Renal pelvis (tissue), 4 donors: ENCODE data around the gene ARHGEF25. TPM values are rescaled to one million over a fixed set of nuclear protein-coding genes. Genes with fewer than 3 reads are reported as not detected.
"Not testable (repeated sequence)": the region's sequence is repeated elsewhere in the genome, so short reads cannot be mapped to it uniquely, and the experiment has no call there.

Experiments used
- DNase-seq: peaks from one replicate; pipeline ENCODE4 v3.0.0-alpha.2; 2013
- polyA plus RNA-seq, 3 donors: library from polyadenylated mRNA; unstranded; fragments of 120-200 nt; gene quantifications; one replicate each; pipeline ENCODE4 v1.2.1, GENCODE V29; 2013; ENCODE audit not compliant: insufficient read length in 3 of 3

Gene ARHGEF25
- polyA plus RNA-seq, 3 donors: 24.9 to 33.9 (median 33.4) TPM

DNA sequence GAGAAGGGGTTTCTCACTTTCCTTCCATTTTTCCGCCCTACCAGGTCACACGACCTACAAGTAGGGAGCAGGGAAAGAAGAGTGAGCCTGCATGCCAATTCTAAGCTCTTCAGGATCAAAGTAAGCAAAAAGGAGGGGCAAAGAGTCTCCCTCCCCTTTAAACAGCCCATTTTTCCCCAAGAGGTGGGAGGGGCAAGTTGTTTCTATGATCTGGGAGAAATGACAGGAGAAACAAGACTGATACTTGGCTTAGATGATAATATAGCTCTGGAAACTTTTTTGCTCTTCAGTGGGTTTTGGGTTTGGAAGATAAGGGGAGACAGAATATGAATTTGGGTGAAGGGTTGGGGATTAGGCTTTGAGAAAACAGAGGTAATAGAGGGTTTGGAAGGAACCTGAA, 4.8 kb upstream of the ARHGEF25 start:
- DNase-seq: no peak

DNA sequence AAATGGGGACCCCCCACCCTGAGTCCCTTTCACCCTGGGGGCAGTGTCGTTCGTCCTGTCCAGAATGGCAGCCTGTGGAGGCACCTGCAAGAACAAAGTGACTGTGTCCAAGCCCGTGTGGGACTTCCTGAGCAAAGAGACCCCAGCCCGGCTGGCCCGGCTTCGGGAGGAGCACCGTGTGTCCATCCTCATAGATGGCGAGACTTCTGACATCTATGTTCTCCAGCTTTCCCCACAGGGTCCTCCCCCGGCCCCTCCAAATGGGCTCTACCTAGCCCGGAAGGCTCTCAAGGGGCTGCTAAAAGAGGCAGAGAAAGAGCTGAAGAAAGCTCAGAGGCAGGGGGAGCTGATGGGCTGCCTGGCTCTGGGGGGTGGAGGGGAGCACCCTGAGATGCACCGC, 4.4 kb upstream of the ARHGEF25 start:
- DNase-seq: no peak

DNA sequence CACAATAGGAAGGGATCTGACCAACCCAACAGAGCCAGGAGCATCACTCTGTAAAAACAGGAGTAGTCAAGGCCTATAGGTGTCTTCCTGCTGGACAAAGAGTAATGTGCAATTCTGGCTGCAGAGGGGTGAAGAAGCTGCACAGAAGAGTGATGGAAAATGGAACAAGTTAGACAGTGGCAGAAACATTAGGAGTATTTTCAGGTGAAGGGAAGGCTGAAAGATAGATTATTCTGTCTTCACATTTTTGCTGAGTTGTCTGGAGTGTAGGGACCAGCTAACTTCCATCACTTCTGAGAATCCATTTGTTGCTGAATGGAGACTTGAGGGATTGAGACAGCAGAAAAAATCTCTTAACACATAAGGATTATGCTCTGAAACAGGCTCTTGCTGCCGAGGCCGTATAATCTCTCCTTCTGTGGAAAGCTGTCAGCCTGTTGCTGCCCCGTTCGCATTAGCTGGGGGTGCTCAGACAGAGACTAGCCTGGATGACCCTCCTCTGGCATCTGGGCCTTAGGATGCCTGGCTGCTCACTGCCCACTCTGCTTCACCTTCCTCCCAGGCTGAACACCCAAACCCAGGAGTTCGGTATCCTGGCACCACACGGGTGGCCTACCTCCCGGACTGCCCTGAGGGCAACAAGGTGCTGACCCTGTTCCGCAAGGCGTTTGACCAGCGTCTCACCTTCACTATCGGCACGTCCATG, 3.1 kb upstream of the ARHGEF25 start:
- no peak for DNase-seq

DNA sequence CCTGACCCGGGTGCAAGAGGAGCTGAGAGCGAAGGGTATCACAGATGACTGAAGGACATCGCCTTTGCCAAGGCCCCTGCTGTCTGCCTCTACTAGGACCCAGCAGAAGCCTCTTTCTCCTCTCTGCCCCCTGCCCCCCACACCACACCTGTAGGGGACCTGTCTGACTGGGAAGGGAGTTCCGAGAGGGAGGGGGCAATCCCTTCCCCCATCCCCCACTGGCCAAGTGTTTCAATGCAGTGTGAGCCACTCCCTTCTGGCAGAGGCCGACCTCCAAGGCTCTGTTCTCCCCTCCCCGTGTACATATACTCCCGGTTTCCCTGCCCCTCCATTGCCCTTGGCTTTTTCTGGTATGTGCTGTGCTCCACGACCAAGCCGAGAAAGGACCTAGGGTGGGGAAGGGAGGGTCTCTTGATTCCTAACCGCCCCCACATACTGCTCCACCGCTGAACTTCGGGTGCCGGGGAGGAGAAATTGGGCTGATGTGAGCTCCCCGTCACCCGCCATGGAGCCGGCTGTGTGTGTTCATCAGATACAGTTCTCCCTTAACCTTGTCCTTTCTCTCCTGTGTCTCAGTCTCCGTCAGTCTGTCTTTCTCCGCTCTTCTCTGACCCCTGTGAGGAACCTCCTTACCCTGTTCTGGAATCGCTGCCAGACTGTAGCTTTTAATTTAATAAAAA, 2.0 kb upstream of the ARHGEF25 start:
- no peak for DNase-seq

DNA sequence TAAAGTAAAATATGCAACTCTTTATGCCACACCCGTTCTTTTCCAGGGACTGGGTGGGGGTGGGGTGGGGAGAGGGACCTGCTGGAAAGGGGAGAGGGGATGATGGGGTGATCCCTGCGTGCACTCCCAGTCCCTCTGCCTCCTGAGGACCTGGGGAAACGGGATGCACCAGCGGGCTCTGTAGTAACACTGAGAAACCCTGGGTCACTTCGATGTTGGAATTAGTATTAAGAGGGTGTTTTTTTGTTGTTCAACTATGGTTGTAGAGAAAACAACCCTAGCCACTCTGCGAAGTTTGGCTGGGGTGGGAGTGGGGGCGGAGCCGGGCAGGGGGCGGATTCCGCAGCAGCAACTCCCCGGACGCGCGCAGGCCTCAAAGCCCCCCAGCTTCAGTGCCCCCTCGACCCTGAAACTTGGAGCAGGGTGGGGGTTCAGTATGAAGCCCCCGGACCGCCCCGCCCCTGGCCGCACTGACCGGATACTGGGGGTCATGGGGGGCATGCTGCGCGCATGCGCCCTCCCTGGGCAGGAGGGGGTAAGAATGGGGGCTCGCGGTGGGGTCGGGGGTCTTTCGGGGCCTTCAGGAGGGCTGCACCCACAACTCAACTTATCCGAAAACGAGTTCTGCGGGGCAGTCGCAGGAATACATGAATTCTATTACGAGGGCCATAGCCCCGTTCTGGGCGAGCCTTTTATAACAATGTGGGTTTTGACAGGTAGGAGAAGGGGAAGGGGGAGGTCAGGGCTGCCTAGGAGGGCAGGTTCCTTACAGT, 1.3 kb upstream of the ARHGEF25 start:
- no peak for DNase-seq

DNA sequence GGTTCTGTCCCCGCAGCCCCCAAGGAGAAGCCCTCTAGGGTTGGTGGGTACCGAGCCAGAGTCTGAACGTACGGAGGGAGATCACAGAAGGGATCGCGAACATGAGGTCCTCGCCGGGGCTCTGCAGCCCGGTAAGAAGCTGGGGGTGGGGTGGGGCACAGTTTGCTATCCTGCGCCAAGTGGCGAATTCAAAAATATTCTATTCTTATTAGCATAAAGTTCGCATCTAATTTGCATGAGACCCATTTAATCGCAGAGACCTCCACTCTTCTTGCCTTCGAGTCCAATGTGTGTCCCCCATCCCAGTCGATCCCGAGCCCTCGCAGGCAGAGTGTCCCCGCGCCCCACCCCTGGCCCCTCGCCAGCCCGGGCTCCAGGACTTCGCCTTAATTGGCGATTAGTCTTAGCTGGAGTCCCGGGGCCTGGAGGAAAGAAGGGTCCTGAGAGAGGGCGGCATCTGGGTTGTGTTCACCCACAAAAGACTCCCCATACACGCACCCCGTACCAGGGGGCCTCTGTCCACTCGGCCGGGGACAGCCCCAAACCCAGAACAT, 604 bp upstream of the ARHGEF25 start:
- DNase-seq: no peak

DNA sequence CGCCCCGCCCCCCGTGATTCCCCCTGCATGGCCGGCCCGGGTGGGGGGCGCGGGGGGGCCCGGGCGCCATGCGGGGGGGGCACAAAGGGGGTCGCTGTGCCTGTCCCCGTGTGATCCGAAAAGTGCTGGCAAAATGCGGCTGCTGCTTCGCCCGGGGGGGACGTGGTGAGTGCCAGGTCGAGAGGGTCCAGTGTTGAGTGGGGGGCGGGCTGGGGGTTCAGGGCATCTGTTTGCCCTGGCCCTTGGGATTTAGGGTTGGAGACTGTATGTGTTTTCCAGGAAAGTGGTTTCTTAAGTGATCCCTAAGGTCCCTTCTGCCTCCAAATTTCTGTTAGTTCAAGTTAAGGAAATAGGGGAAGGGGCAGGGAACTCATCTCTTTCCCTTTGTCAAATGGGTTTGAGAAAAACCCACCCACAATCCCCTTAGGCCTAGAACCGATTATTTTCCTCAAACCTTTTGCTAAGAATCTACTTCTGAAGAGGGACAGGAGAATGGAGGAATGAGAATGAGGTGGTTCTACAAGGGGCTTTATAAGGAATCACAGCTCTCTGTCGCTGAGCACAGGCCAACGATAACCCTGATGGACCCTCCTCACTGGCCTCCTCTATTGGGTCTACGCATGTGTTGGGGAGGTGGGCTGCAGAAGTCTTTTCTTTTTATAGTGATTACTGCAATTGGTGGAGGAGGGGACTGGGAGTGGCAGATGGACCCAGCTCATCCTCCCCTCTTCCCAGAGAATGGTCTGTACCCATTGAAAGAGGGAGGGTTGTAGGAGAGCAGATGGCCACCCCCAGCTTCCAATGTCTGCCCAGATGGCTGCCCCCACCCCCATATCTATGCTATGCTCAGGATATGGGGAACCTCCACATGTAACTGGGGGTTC, 834 bp downstream of the ARHGEF25 start:
- no peak for DNase-seq

DNA sequence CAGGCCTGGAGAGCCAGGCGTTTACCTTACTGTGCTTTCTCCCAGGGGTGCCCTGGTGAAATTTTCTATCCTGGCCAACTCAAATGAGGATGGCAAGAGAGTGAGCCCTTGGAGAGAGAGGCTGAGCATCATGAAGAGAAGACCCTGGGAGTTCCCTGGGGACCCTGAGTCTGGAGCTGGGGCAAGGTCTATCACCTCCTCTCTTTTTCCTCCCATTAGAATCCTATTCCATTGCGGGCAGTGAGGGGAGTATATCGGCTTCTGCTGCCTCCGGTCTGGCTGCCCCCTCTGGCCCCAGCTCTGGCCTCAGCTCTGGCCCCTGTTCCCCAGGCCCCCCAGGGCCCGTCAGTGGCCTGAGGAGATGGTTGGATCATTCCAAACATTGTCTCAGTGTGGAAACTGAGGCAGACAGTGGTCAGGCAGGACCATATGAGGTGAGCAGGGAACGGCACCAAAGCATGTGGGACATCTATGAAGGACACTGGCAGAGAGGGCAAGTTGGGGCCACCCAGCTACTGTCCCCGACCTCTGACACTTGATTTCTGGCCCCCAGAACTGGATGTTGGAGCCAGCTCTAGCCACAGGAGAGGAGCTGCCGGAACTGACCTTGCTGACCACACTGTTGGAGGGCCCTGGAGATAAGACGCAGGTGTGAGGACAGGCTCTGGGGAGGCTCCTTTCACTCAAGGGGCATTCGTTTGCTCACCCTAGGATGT, 1.6 kb downstream of the ARHGEF25 start:
- no peak for DNase-seq

- no peak for DNase-seq
Observed at GRCh38 chr12:57613427-57614109, 2.3 kb downstream of the ARHGEF25 start.

DNA sequence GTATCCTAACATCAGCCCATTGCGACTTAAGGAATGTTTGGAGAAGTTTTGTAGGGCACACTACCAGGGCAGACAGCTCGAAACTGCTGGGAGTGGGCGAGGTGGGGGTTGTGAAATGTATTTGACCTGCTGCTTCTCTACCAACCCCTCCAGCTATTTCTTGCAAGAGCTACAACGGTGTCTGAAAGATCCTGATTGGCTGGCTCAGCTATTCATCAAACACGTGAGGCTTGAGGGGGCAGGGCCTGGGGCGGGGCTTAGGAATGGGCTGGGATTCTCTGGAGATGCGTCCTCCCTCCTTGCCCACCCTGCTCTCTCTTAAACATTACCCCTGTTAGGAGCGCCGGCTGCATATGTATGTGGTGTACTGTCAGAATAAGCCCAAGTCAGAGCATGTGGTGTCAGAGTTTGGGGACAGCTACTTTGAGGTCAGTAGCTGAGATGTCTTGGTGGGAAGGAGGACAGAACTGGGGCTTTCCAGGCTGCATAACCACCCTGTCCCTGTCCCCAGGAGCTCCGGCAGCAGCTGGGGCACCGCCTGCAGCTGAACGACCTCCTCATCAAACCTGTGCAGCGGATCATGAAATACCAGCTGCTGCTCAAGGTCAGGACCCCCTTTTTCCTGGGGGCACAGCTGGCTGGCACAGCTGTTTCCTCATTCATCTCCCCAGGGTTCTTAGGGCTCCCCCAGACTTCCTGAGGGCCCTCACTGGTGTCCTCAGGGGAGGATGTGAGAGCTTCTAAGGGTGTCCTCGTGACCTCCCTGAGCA, 3.1 kb downstream of the ARHGEF25 start:
- DNase-seq: no peak

- no peak for DNase-seq
Observed at GRCh38 chr12:57614948-57615500, 3.8 kb downstream of the ARHGEF25 start.

- DNase-seq: no peak
Observed at GRCh38 chr12:57615637-57616036, 4.4 kb downstream of the ARHGEF25 start.

DNA sequence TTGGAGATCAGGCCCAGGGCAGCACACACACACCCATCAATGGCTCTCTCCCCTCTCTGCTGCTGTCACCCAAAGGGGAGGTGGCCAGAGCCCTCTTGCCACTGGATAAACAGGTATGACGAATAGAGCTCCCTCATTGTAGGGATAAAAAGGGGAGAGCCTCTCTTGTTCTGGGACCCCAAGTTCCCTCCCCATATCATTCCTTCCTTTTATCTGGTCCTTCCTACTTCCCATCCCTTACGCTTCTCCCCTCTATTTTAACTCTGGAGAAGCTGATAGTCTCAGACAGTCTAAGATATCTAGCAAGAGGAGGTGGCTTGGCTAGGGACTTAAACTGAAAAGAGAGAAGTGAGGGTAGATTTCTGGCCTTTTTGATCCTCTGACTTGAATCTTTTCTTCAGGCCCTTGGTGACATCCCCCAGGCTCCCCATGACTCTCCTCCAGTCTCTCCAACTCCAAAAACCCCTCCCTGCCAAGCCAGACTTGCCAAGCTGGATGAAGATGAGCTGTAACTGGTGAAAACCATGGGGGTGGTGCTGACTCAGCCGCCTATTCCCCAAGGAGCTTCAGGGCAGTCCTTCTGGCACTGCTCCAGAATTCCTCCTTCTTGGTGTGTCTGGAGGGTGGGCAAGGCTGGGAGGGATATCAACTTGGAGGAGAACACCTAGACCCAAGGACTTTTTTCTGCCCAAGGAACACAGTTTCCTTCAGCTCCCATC, 5.3 kb downstream of the ARHGEF25 start:
- no peak for DNase-seq

- DNase-seq: no peak
Observed at GRCh38 chr12:57617942-57618341, 6.7 kb downstream of the ARHGEF25 start.

GRCh38 chr12:57618431-57618830, 7.2 kb downstream of the ARHGEF25 start:
- DNase-seq: not testable (repeated sequence)

GRCh38 chr12:57618966-57619433, 7.8 kb downstream of the ARHGEF25 start:
- no peak for DNase-seq

GRCh38 chr12:57619434-57620244, 8.4 kb downstream of the ARHGEF25 start:
- no peak for DNase-seq
